Activated effector memory CD4-positive, alpha-beta T cell treated with anti-CD3 and anti-CD28 coated beads, Interleukin-2, amount 50 U/mL, for 16 hours (primary cell): ENCODE data around the gene DMBX1.

ENCODE experiments used
- DNase-seq: peaks from one replicate; pipeline ENCODE4 v3.0.0-alpha.2; 2020

Gene DMBX1

DNA sequence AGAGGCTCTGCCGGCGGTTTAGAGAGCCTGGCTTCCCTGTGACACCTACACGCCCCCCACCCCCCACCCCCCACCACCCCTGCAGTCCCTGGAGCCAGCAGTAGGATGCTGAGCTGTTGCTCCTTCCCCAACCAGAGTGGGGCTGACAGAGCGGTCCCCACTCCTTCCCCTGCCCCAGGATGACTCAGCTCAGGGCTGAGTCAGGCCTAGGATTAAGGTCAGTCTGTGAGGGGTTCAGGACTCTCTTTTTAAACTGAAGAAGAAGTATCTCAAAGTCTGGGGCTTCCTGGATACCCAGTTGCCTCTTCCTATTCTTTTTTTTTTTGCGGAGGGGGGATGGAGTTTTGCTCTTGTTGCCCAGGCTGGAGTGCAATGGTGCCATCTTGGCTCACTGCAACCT lies 19.1 kb downstream of the DMBX1 start:
- no peak for DNase-seq

DNA sequence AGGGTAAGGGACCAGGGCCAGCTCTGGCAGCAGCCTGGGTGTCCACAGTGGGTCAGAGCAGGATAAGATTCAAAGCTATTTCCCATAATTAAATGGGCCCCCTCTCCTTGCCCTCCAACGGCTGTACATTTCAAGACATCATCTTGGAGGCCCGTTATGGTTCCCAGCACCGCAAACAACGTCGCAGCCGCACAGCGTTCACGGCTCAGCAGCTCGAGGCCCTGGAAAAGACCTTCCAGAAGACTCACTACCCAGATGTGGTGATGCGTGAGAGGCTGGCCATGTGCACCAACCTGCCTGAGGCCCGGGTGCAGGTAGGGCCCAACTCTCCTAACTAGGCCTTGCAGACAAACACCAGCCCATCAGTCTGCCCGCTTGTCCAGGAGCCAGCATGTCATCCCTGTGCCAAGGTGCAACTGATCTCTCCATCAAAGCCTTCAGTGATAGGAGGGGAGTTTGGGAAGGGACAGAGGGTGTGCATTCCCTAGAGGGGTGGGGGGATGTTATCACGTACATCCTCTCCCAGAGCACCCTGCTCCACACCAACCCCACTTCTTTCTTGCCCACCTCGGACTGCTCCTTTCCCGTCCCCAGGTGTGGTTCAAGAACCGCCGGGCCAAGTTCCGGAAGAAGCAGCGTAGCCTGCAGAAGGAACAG lies 20.8 kb downstream of the DMBX1 start:
- DNase-seq = no peak

DNA sequence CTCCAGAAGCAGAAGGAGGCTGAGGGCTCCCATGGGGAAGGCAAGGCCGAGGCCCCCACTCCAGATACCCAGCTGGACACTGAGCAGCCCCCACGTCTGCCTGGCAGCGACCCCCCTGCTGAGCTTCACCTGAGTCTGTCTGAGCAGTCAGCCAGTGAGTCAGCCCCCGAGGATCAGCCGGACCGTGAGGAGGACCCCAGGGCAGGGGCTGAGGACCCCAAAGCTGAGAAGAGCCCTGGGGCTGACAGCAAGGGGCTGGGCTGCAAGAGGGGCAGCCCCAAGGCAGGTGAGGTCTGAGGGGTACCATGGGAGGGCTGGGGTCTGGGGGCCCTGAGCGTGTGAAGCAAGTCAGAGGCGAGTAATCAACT lies 21.3 kb downstream of the DMBX1 start:
- DNase-seq = no peak

- DNase-seq = no peak
Measured at GRCh38 chr1:46512135-46512791, 22.6 kb downstream of the DMBX1 start.

DNA sequence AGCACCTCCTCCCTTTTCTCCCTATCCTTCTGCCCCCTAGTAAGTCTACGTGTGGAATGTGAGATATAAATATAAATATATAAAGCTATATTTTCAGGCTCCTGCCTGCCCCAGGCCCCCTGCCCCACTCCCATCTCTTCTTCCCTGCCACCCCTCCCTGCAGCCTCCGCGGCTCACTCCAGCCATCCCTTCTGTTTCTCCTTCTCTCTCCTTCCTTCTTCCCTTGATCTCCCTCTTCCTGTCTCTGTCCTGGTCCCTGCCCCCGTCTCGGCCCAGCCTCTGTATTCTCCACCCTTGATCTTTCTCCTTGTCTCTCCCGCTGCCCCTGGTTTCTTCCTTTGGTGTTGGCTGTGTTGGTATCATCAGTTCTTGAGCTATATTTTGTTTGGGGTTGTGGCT lies 23.2 kb downstream of the DMBX1 start:
- no peak for DNase-seq

GRCh38 chr1:46513536-46513935 lies 23.9 kb downstream of the DMBX1 start:
- no peak for DNase-seq

GRCh38 chr1:46515576-46515975 lies 25.9 kb downstream of the DMBX1 start:
- no peak for DNase-seq

DNA sequence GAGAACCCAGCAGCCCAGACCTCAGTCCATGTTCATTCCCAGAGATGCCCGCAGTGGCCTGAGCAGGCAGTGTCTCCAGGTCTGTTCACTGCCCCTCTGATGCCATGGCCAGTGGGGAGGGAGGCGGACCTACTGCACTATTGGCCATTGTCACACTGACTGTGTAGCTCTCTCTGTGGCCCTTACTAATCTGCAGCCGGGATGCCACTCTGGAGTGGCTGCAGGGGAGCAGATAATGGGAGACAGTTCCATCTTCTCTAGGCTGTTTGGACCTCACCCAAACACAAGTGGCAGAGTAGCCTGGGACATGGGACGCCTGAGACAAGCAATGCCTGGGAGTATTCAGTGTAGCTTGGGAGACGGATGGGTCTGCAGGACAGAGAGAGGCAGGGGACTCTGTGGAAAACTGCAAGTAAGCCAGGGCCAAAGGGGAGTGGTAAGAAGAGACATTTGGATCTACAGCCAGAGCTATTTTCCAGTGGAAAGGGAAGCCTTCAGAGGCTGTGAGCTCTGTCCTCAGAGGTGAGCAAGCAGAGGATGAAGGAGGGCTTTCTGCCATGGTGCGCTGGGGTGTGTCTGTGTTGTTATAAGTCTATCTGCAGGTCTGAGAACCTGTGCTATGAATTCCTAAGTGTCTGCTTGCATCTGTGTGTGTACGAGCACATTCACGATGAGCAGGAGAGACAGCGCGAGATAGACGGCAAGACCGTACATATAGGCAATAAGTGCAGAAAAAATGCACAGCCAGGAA lies 26.7 kb downstream of the DMBX1 start:
- DNase-seq = no peak

DNA sequence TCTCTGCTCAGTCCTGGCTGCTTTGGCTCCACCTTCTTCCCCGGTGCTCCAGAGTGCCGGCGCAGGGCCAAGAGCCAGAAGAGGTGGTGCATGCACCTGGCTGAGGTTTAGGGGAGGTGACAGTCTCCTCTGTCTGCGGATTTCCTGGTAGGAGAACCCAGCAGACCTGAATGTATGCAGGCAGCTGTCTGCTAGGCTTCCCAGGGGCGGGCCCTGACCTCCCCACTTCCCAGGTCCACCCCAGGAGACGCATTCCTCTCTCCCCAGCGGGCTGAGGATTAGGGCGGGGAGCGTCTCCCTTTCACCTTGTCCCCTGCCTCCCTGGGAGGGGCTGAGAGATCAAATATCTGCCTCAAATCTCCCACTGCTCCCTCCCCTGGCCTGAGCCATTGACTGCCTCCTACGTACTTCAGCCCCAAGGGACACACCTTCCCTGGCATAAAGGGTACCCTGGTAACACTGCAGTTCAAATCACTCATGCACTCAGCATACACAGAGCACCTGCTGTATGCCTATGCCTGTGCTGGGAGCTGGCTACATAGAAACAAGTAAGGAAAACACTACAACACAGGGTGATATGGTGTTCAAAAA lies 27.5 kb downstream of the DMBX1 start:
- no peak for DNase-seq

DNA sequence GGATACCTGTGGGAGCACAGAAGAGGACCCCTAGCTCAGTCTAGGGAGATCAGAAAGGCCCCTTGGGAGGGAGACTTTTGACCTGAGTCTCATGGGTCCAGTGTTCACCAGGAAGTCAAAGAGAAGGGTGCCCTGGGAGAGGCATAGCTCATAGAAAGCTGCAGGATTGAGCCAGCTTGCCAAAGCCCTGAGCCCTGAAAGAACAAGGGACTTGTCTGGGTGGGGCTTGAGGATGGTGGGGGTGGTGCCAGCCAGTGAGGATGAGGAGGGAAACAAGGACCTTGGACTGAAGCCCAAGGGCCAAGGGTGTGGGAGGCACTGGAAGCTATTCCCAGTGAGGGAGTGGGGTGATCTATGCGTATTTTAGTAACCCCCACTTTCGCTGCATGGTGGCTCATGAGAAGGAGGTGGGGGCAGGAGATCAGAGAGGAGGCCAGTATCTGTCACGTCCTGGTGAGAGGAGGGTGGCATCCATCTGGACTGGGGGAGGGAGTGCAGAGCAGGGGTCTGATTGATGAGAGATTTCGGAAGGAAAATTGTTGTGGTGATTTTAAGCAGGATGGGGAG lies 28.4 kb downstream of the DMBX1 start:
- DNase-seq = no peak

DNA sequence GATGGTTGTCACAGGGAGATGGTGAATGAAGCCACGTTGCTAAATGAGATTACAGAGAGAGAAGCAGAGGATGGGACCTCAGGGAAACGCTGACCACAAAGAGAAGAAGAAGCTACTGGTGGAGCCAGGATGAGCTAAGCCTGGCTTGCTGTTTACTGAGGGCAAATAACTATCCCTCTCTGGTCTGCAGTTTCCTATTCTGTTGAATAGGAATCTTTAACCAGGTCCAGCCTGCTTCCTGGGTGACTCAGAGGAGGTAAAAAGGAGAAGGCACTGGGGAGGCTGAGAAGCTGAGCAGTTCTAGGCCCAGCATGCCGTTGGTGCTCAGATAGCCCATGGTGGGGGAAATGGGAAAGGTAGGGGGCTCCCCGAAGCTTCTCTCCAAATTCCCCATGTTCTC lies 29.6 kb downstream of the DMBX1 start:
- no peak for DNase-seq

- no peak for DNase-seq
Measured at GRCh38 chr1:46520063-46520911, 30.7 kb downstream of the DMBX1 start.

- DNase-seq = no peak
Measured at GRCh38 chr1:46521414-46521813, 31.8 kb downstream of the DMBX1 start.

GRCh38 chr1:46522184-46522968 lies 32.7 kb downstream of the DMBX1 start:
- peak; percentile 67 for DNase-seq

- no peak for DNase-seq
Measured at GRCh38 chr1:46522969-46523320, 33.3 kb downstream of the DMBX1 start.

DNA sequence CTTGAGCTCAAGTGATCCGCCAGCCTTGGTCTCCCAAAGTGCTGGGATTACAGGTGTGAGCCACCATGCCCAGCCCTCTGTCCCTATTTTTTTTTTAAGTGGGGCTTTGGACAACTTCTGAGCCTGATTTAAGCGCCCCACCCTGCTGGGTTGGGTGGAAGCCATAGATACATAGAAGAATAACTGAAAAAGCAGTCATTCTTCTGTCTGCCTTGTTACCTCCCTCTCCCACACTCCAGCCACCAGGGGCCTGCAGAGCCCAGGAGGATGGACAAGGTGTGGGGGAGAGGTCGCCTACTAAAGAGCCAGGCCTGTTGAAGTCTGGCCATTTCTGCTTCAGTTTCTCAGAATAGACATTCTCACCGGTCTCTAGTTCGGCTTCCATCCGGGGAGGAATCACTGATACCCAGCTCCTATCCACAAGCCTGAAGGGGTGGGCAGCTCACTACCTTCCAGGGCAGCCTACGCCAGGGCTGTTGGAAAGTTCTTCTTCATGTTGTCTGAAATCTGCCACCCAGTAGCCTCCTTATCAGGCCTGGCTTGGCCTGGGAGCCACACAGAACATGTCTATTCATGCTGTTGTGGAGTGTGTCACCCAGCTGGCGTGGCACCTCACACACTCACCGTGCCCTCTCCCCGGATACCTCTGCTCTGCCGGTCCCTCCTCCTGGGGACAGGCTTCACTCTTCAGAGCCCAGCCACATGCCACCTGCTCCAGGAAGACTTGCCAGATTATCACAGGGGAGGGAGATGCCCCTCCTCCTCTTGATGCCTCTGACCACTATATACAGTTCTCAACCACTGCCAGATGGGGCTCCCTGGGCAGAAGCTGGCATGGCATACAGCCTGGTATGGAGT lies 34.1 kb downstream of the DMBX1 start:
- DNase-seq = no peak

DNA sequence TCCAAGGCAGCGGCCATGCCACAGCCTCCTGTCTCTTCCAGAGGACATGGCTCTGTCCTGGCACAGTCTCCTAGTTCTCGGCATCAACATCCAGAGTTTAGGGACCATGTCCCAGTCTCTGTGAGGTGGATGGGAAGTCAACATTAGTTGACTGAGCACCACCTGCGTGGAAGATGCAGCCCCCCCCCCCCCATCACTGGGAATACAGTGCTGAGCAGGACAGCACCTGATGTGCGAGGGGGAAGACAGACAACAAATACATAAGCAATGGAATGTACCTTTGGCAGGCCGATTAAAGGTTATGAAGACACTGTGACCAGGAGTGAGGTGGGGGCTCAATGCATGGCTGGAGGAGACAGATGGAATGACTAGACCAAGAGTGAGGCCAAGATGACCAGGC lies 35.2 kb downstream of the DMBX1 start:
- DNase-seq = no peak

- DNase-seq = no peak
Measured at GRCh38 chr1:46525253-46525983, 35.8 kb downstream of the DMBX1 start.

- DNase-seq = no peak
Measured at GRCh38 chr1:46526013-46526690, 36.5 kb downstream of the DMBX1 start.
